DMS114 treated with DMSO at 0.1 percent for 48 hours (cell line): ENCODE results near the gene STON1.
A peak's percentile ranks its signal among the peaks of the same experiment; 100 is the strongest.
"Not testable (repeated sequence)": the region's sequence is repeated elsewhere in the genome, so short reads cannot be mapped to it uniquely, and the experiment has no call there.

Experiments
- DNase-seq: peaks from one replicate; lab custom pipeline; 2025; ENCODE audit not compliant: unreplicated experiment; lab: John Stamatoyannopoulos, UW

Gene STON1

GRCh38 chr2:48568547-48568946 is 38.6 kb downstream of the STON1 start:
- DNase-seq: no peak

GRCh38 chr2:48569433-48569832 is 39.5 kb downstream of the STON1 start:
- no peak for DNase-seq

GRCh38 chr2:48572816-48573215 is 42.9 kb downstream of the STON1 start:
- no peak for DNase-seq

- DNase-seq: no peak
Observed at GRCh38 chr2:48574353-48575287, 44.7 kb downstream of the STON1 start.

DNA sequence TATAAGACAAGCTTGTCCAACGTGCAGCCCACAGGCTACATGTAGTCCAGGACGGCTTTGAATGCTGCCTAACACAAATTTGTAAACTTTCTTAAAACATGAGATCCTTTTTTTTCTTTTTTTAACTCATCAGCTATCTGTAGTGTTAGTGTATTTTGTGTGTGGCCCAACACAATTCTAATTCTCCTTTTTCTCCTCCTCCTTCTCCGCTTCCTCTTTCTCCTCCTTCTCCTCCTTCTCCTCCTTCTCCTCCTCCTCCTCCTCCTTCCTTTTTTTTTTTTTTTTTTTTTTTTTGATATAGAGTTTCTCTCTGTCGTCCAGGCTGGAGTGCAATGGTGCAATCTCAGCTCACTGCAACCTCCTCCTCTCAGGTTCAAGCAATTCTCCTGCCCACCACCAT is 48.4 kb downstream of the STON1 start:
- DNase-seq: no peak

GRCh38 chr2:48583961-48584360 is 54.0 kb downstream of the STON1 start:
- no peak for DNase-seq

DNA sequence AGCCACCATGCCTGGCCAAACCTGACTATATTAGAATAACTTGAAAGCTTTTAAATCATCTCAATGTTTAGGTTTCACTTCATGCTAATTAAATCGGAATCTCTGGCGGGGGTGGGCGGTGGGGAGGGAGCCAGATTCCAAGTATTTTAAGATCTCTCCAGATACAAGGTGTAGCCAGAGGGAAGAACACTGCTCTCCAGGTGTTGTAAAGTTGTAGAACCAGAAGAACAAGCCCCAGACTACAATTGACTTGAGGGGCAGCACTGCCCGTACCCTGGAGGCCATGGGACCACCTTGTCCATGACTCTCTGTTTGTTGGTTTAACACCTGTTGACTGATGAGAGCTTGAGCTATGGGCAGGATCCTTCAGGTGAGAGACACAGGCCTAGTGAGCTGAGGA is 54.6 kb downstream of the STON1 start:
- DNase-seq: no peak

GRCh38 chr2:48586433-48586832 is 56.5 kb downstream of the STON1 start:
- DNase-seq: no peak

GRCh38 chr2:48587560-48587959 is 57.6 kb downstream of the STON1 start:
- no peak for DNase-seq

GRCh38 chr2:48587961-48588360 is 58.0 kb downstream of the STON1 start:
- DNase-seq: no peak

DNA sequence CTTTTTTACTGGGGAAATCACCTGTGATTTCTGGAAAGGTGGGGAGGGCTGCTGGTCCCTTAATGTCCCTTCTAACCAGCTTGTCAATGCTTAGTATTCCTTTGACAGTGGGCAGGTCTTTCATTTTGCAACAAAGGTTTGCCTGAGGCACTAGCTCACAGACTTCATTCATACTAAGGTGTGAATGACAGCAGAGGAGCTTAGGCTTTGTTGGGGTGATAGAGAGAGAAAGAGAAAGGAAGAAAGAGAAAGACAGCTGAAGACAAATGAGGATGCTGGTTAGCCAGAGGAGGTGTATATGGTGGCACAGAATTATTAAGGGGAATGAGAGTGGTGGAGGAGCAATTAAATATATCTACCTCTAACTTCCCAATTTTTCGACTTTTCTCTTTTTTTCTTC is 58.8 kb downstream of the STON1 start:
- no peak for DNase-seq

DNA sequence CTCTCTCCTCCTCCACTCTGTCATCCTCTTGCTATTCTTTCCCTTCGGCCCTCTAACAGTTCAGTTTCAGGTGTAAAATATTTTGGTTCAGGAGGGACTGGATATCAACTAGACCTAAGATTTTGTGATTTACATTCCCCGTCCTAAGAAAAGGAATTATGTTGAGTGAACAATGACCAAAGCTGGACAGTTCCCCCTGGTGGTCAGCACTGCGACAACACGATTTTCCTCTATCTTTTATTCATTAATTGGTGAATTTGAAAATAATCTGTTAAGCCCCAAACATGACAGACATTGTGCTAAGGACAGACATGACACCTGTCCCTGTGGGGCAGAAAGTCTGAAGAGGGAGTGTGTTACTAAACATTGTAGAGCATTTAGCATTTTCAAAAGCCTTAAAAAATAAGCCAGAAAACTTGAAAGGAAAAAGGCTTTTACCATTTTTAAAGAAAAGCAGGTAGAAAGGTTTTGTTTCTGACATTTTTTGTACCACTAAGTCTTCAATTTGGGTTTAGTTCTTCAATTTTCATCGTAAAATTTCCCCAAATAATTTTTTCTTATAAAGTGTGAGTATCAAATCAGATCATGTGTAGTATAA is 59.3 kb downstream of the STON1 start:
- DNase-seq: peak; percentile 33

GRCh38 chr2:48590017-48590416 is 60.1 kb downstream of the STON1 start:
- no peak for DNase-seq

- DNase-seq: no peak
Observed at GRCh38 chr2:48592067-48592466, 62.1 kb downstream of the STON1 start.

GRCh38 chr2:48596751-48597150 is 66.8 kb downstream of the STON1 start:
- not testable (repeated sequence) for DNase-seq

DNA sequence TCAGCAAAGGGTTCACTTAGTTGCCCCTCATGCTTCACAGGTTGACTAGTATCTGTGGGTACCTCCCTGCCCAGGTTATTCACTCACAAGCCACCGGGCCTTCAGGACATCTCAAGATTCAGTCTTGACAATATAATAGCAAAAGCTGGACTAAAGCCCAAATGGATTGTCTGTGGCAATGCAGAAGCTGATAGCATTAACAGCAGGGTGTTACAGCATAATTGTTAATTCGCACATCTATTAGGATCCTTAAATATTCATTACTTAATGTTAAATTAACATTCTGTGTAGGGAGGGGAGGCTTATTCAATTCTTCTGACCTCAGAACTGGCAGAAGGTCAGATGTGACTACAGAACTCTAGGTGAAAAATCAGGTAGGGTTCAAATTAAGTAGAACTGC is 67.5 kb downstream of the STON1 start:
- no peak for DNase-seq

GRCh38 chr2:48600204-48600813 is 70.4 kb downstream of the STON1 start:
- peak; percentile 5 for DNase-seq

DNA sequence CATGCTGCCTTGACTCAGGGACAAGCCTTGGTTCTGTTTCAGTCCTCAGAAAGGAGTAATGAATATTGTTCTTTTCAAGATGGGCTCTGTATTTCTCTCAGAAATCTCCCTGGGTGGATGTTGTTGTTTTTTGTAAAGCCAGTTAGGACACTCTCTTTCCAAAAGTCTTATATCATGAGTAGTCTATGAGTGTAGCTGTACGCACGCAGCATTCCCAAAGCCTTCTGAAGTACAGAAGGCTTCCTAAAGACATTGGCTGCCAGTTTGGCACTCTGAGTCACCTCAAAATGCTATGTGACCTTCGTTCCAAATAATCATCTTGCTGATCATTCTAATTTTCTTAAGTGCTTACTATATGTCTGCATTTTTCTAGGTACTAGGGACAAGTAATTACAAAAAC is 71.0 kb downstream of the STON1 start:
- DNase-seq: no peak

- DNase-seq: no peak
Observed at GRCh38 chr2:48601349-48601748, 71.4 kb downstream of the STON1 start.

GRCh38 chr2:48605482-48606175 is 75.7 kb downstream of the STON1 start:
- DNase-seq: no peak

GRCh38 chr2:48607307-48608014 is 77.5 kb downstream of the STON1 start:
- DNase-seq: no peak
